DMS79 treated with DMSO at 0.1 percent for 48 hours (cell line): ENCODE results near the gene VPS16.

Experiments used
- DNase-seq: peaks from one replicate; lab custom pipeline; 2025; lab: John Stamatoyannopoulos, UW

The VPS16 gene

DNA sequence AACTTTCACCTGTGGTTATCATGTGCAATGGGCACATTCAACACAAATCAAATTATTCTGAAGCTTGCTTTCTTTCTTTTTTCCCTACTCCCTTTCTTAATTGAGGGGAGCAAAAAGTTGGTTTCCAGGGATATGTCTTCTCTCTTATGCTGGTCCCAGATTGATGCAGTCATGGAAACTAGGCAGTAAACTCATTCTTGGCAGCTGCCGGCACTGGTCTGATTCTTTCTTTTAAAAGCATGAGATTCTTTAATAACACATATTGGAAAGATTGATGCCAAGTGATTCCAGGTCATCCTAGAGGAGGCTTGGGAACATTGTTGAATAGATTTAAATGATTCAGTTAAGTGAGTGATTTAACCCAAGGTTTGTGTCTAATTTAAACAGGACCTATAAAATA lies 61.7 kb downstream of the VPS16 start:
- no peak for DNase-seq

DNA sequence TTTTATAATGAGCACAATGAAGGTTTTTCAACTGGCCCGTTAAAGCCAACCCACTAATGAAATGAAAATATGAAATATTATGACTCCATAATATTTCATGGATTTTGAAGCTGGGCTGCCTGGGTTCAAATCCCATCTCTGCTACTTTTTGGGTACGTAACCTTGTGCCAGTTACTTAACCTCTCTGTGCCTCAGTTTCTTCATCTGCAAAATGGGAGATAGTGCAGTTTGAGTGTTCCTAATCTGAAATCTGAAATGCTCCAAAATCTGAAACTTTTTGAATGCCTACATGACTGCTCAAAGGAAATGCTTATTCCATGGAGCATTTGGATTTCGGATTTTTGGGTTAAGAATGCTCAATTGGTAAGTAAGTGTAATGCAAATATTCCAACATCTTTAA lies 62.3 kb downstream of the VPS16 start:
- no peak for DNase-seq

DNA sequence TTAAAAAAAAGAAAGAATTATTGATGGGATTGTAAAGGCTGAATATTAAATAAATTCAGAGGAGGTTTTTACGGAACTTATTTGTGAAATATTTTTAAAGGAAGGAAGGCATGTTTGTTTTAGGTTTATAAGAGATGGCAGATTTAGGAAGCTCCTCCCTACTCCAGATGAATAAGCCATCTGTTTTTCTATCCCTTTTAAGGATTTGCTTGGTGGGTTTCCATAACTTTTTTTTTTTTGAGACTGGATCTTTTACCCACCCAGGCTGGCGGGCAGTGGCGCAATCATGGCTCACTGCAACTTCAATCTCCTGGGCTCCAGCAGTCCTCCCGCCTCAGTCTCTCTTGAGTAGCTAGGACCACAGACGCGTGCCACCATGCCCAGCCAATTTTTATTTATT lies 63.1 kb downstream of the VPS16 start:
- DNase-seq, result no peak

- no peak for DNase-seq
Observed at GRCh38 chr20:2907519-2907918, 67.0 kb downstream of the VPS16 start.

DNA sequence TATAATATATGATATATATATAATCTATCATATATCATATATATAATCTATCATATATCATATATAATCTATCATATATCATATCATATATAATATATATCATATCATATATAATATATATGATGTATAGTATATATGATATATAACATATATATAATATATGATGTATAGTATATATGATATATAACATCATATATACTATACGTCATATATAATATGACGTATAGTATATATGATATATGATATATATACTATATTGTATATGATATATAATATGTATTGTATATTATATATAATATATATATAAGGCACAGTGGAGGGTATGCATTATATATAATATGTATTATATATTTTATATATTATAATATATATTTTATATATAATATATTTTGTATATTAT lies 69.4 kb downstream of the VPS16 start:
- DNase-seq, result no peak

GRCh38 chr20:2911200-2911599 lies 70.7 kb downstream of the VPS16 start:
- no peak for DNase-seq

- no peak for DNase-seq
Observed at GRCh38 chr20:2914160-2914559, 73.6 kb downstream of the VPS16 start.
